A549 (cell line): Measurements from ENCODE around the gene OR10A3. TPM values are rescaled to one million over a fixed set of nuclear protein-coding genes. Genes with fewer than 3 reads are reported as not detected.

ENCODE experiments used
- ATAC-seq, 2 experiments: fragments of 200-7000 bp in 1 of 2; fragments of >200 bp in 1 of 2; cut with Nextera tagmentation in 1 of 2; cut with Tn5 transposase in 1 of 2; 3 replicates each; pipeline versions ENCODE4 v1.8.0 to v1.9.1; 2018 to 2020; ENCODE audit warnings: mild to moderate bottlenecking in 1 of 2, moderate library complexity in 1 of 2
- CTCF ChIA-PET: fragments of 300-600 bp; sonication (Branson Sonifier 250); formaldehyde crosslinking; extraction: SDS; loops from one replicate; lab custom pipeline; 2021; ENCODE audit warnings: antibody characterized with exemption, inconsistent platforms; lab: Yijun Ruan, JAX
- POLR2A ChIA-PET: fragments of 350-600 bp; formaldehyde crosslinking; extraction: SDS; loops from one replicate; lab custom pipeline; 2021; ENCODE audit warnings: antibody characterized with exemption, inconsistent platforms; lab: Yijun Ruan, JAX
- DNase-seq, 2 experiments: peaks; one replicate each; pipeline versions ENCODE4 v3.0.0 to v3.0.0-alpha.2; 2011 to 2016; ENCODE audit warnings: low read depth in 1 of 2, low spot score in 1 of 2
- FAIRE-seq: peaks from 2 replicates; lab custom pipeline; 2011; peaks lifted over from hg19 to GRCh38; lab: Jason Lieb, UNC
- H3K27ac ChIP-seq, 2 experiments: fragments of >200 bp; sonication (Bioruptor Twin); formaldehyde crosslinking; 3 replicates each; pipeline ENCODE4 v1.5.1; 2016 to 2017
- H3K4me1 ChIP-seq: fragments of >200 bp; sonication (Bioruptor Twin); formaldehyde crosslinking; 3 replicates; pipeline ENCODE4 v1.6.1; 2016
- H3K4me2 ChIP-seq: fragments of >200 bp; sonication (Bioruptor Twin); formaldehyde crosslinking; 3 replicates; pipeline ENCODE4 v1.6.1; 2016
- H3K4me3 ChIP-seq: fragments of >200 bp; sonication (Bioruptor Twin); formaldehyde crosslinking; 3 replicates; pipeline ENCODE4 v1.5.1; 2016
- H3K9me3 ChIP-seq: fragments of >200 bp; sonication (Bioruptor Twin); formaldehyde crosslinking; 3 replicates; pipeline ENCODE4 v1.6.1; 2016
- ATOH8 ChIP-seq: fragments of 250-450 bp; sonication (Bioruptor Pico); IDR thresholded peaks from 2 replicates; pipeline ENCODE4 v1.5.0; 2020; ENCODE audit warnings: low read depth, mild to moderate bottlenecking, moderate library complexity
- BHLHE40 ChIP-seq: IDR thresholded peaks from 2 replicates; pipeline ENCODE4 v1.6.1; 2012; ENCODE audit warnings: low read depth, low read length, inconsistent platforms
- CBX2 ChIP-seq: fragments of 200-600 bp; sonication (generic); IDR thresholded peaks from 2 replicates; pipeline ENCODE4 v1.6.1; 2016; ENCODE audit warnings: low read depth, mild to moderate bottlenecking, borderline replicate concordance
- CBX8 ChIP-seq: fragments of 200-600 bp; sonication (generic); IDR thresholded peaks from 2 replicates; pipeline ENCODE4 v1.6.1; 2016
- CTCF ChIP-seq: fragments of >200 bp; sonication (Bioruptor Twin); formaldehyde crosslinking; IDR thresholded peaks from 3 replicates; pipeline ENCODE4 v1.5.1; 2016
- EHF ChIP-seq: fragments of 250-450 bp; sonication (Bioruptor Pico); IDR thresholded peaks from 2 replicates; pipeline ENCODE4 v1.5.0; 2020; ENCODE audit warnings: mild to moderate bottlenecking
- ESRRA ChIP-seq: fragments of 150-350 bp; IDR thresholded peaks from 2 replicates; pipeline ENCODE4 v1.6.1; 2014; ENCODE audit warnings: mild to moderate bottlenecking, low read length, borderline replicate concordance
- FOSL2 ChIP-seq, 2 experiments: fragments of 450-650 bp in 1 of 2; fragments of >200 bp in 1 of 2; sonication (Bioruptor Twin) in 1 of 2; formaldehyde crosslinking; IDR thresholded peaks; 2 replicates each; pipeline versions ENCODE4 v1.5.0 to v1.6.1; 2016 to 2020; ENCODE audit warnings: mild to moderate bottlenecking in 1 of 2, moderate library complexity in 1 of 2
- GATA3 ChIP-seq: IDR thresholded peaks from 2 replicates; pipeline ENCODE4 v1.6.1; 2012; ENCODE audit warnings: borderline replicate concordance
- HES2 ChIP-seq: fragments of >200 bp; sonication (Bioruptor Twin); formaldehyde crosslinking; IDR thresholded peaks from 2 replicates; pipeline ENCODE4 v1.6.1; 2016
- HOXB13 ChIP-seq: fragments of 250-450 bp; sonication (Bioruptor Pico); IDR thresholded peaks from 2 replicates; pipeline ENCODE4 v1.5.0; 2020; ENCODE audit warnings: low read depth, mild to moderate bottlenecking, moderate library complexity
- KDM1A ChIP-seq: fragments of 200-600 bp; sonication (generic); IDR thresholded peaks from 2 replicates; pipeline ENCODE4 v1.6.1; 2016; ENCODE audit warnings: low read depth, mild to moderate bottlenecking
- KDM5A ChIP-seq: fragments of 200-600 bp; sonication (generic); IDR thresholded peaks from 2 replicates; pipeline ENCODE4 v1.6.1; 2016; ENCODE audit warnings: antibody characterized with exemption, mild to moderate bottlenecking
- MAFK ChIP-seq: fragments of 450-650 bp; IDR thresholded peaks from 2 replicates; pipeline ENCODE4 v1.6.1; 2014; ENCODE audit not compliant: partially characterized antibody
- NFE2L2 ChIP-seq: fragments of 150-350 bp; conservative IDR thresholded peaks from 2 replicates; pipeline ENCODE4 v1.6.1; 2014; ENCODE audit warnings: low read length
- NR3C1 ChIP-seq: fragments of >200 bp; sonication (Bioruptor Twin); formaldehyde crosslinking; IDR thresholded peaks from 3 replicates; pipeline ENCODE4 v1.6.1; 2017
- PBX3 ChIP-seq: IDR thresholded peaks from 2 replicates; pipeline ENCODE4 v1.6.1; 2012
- RARB ChIP-seq: fragments of 250-450 bp; sonication (Bioruptor Pico); IDR thresholded peaks from 2 replicates; pipeline ENCODE4 v1.8.0; 2021; ENCODE audit warnings: mild to moderate bottlenecking, moderate library complexity
- SMC3 ChIP-seq: fragments of >200 bp; sonication (Bioruptor Twin); formaldehyde crosslinking; IDR thresholded peaks from 3 replicates; pipeline ENCODE4 v1.6.1; 2018; ENCODE audit warnings: inconsistent platforms
- ZC3H11A ChIP-seq: fragments of 450-650 bp; IDR thresholded peaks from 2 replicates; pipeline ENCODE4 v1.6.1; 2014; ENCODE audit warnings: antibody characterized with exemption, mild to moderate bottlenecking
- WGBS: methylation state at CpG from one replicate; pipeline ENCODE4 v1.1.6; 2017; ENCODE audit errors: missing lambda C conversion rate; 5-methylcytosine and 5-hydroxymethylcytosine counted together
- polyA plus RNA-seq, 4 experiments: library from polyadenylated mRNA; depleted of rRNA in 3 of 4; stranded (reverse); fragments of >200 nt; fragmentation: RNase III in 1 of 4; extraction: RNeasy Plus Mini Kit Qiagen cat#74134 plus additional on column Dnase treatment in 1 of 4; gene quantifications; 2 replicates in 3 of 4; 3 replicates in 1 of 4; pipeline ENCODE4 v1.2.3, GENCODE V29; 2011 to 2017

Gene OR10A3
- polyA plus RNA-seq, 2 of the 4 experiments (the other 2 are of a cell fraction), result not detected

- Histone ChIP-seq H3K4me3 (no peak overlapping the region), H3K9me3 (no peaks in the 10 kb centered on the region), H3K27ac (no peak overlapping the region), H3K4me1 (no peaks in the 10 kb centered on the region), H3K4me2 (no peak overlapping the region)
- TF ChIP-seq ATOH8 (CRISPR knock-in tag) (no peak), HOXB13 (CRISPR knock-in tag) (no peak), NR3C1 (no peak)
- DNase-seq, result no peak
- ChIA-PET POLR2A (no interaction called here), CTCF (interaction anchor here (1.3 to 1.4 kb wide), 2 partner anchors 19 to 75 kb away, joined by 3 to 5 read pairs; partner anchors contain the start of gene EIF3F)
- no peak for ATAC-seq
- no peak for FAIRE-seq
Observed at GRCh38 chr11:7967826-7968225, 26.3 kb upstream of the OR10A3 start.

- ATAC-seq, result no peak
- TF ChIP-seq CTCF (no peak), BHLHE40 (no peak), CBX2 (no peak), KDM1A (no peak), SMC3 (no peak), GATA3 (no peak), KDM5A (no peak)
- no peak for DNase-seq
- Histone ChIP-seq H3K27ac (no peak overlapping the region), H3K4me2 (no peak overlapping the region), H3K9me3 (no peaks in the 10 kb centered on the region), H3K4me3 (no peak overlapping the region), H3K4me1 (no peaks in the 10 kb centered on the region)
- FAIRE-seq, result no peak
- 6% methylated on average over 1 of the region's 1 CpG for WGBS
- ChIA-PET POLR2A (no interaction called here), CTCF (no interaction called here)
Observed at GRCh38 chr11:7967097-7967496, 25.6 kb upstream of the OR10A3 start.

- DNase-seq, result no peak
- 22% methylated on average over 1 of the region's 1 CpG for WGBS
- Histone ChIP-seq H3K4me3 (no peak within 1 kb of the TSS), H3K27ac (no peak within 1 kb of the TSS), H3K4me2 (no peak within 1 kb of the TSS), H3K4me1 (no peaks in the 10 kb centered on the region), H3K9me3 (no peaks in the 10 kb centered on the region)
- CTCF ChIA-PET, result interaction anchor here (0.5 to 4.0 kb wide), 3 partner anchors 21 to 138 kb away, joined by 3 to 16 read pairs (median 3); partner anchors contain the start of gene EIF3F
- no peak for FAIRE-seq
- ATAC-seq, result no peak
- TF ChIP-seq PBX3 (no peak), KDM5A (no peak), EHF (CRISPR knock-in tag) (no peak), ESRRA (no peak), CBX8 (no peak), HES2 (no peak)
- POLR2A ChIA-PET, result no interaction called here
Observed at GRCh38 chr11:7965386-7965785, 23.9 kb upstream of the OR10A3 start, which contains the start of gene NLRP10. Gene NLRP10, minus strand, starts transcription at chr11:7965447. Its CDS starts 1,952 bp downstream, at chr11:7963495.

- ChIA-PET CTCF (interaction anchor here (1.0 to 4.0 kb wide), 2 partner anchors 21 to 138 kb away, joined by 3 to 16 read pairs; partner anchors contain the start of gene EIF3F), POLR2A (no interaction called here)
- no peak overlapping the region for H3K27ac ChIP-seq
- H3K4me2 ChIP-seq, result no peak overlapping the region
- no peaks in the 10 kb centered on the region for H3K9me3 ChIP-seq
- no peaks in the 10 kb centered on the region for H3K4me1 ChIP-seq
- FAIRE-seq, result no peak
- no peak for DNase-seq
- no peak overlapping the region for H3K4me3 ChIP-seq
- TF ChIP-seq MAFK, result no peak
- TF ChIP-seq CBX2, result no peak
- no peak for TF ChIP-seq NFE2L2
- no peak for TF ChIP-seq ZC3H11A
- TF ChIP-seq RARB, result no peak
- TF ChIP-seq FOSL2 (IDR thresholded peaks at IDR 0.05), result no peak
- no peak for TF ChIP-seq FOSL2 (CRISPR knock-in tag; IDR thresholded peaks at IDR 0.05)
- TF ChIP-seq, all 56 proteins: peak for 0
- no peak for ATAC-seq
Observed at GRCh38 chr11:7964873-7965272, 23.4 kb upstream of the OR10A3 start.
